ENCODE data around the gene SULT4A1.

The SULT4A1 gene

GRCh38 chr22:43823911-43824665 is 38.2 kb downstream of the SULT4A1 start:
- TF ChIP-seq CTCF (IDR thresholded peaks at IDR 0.05; ENCODE audit: low read length) (no peak), EZH2 (IDR thresholded peaks at IDR 0.05; ENCODE audit: borderline replicate concordance, low read length) (no peak)
- Histone ChIP-seq H3K79me2 (ENCODE audit: insufficient read depth, low read length) (no peaks in the 10 kb centered on the region), H3K27me3 (ENCODE audit: insufficient read depth, low read length) (no peaks in the 10 kb centered on the region), H3K27ac (ENCODE audit: low read depth, low read length, poor library complexity, severe bottlenecking) (no peak overlapping the region), H2AFZ (ENCODE audit: low read length) (no peak overlapping the region), H3K4me2 (ENCODE audit: low read length) (no peak overlapping the region), H3K9ac (ENCODE audit: low read length) (no peak overlapping the region), H3F3A (ENCODE audit: insufficient read depth, low read length) (no peaks in the 10 kb centered on the region), H3K9me3 (ENCODE audit: low read length) (no peaks in the 10 kb centered on the region), H3K9me2 (ENCODE audit: low read depth, low read length) (no peaks in the 10 kb centered on the region), H4K20me1 (ENCODE audit: insufficient read depth, low read length) (no peaks in the 10 kb centered on the region), H3K4me1 (ENCODE audit: insufficient read depth, low read length, severe bottlenecking) (no peaks in the 10 kb centered on the region), H3K4me3 (ENCODE audit: low read depth, low read length, poor library complexity, severe bottlenecking) (no peak overlapping the region), H3K36me3 (ENCODE audit: insufficient read depth, low read length) (no peaks in the 10 kb centered on the region)

GRCh38 chr22:43823353-43823908 is 38.9 kb downstream of the SULT4A1 start:
- no peaks in the 10 kb centered on the region for H3K27me3 ChIP-seq (ENCODE audit: insufficient read depth, low read length)
- H4K20me1 ChIP-seq (ENCODE audit: insufficient read depth, low read length) = no peaks in the 10 kb centered on the region
- TF ChIP-seq CTCF (IDR thresholded peaks at IDR 0.05; ENCODE audit: low read length) (no peak), EZH2 (IDR thresholded peaks at IDR 0.05; ENCODE audit: borderline replicate concordance, low read length) (no peak)
- no peak overlapping the region for H3K9ac ChIP-seq (ENCODE audit: low read length)
- H3K79me2 ChIP-seq (ENCODE audit: insufficient read depth, low read length) = no peaks in the 10 kb centered on the region
- H3K4me2 ChIP-seq (ENCODE audit: low read length) = no peak overlapping the region
- H3K4me3 ChIP-seq (ENCODE audit: low read depth, low read length, poor library complexity, severe bottlenecking) = no peak overlapping the region
- no peaks in the 10 kb centered on the region for H3K9me2 ChIP-seq (ENCODE audit: low read depth, low read length)
- H3K27ac ChIP-seq (ENCODE audit: low read depth, low read length, poor library complexity, severe bottlenecking) = no peak overlapping the region
- no peaks in the 10 kb centered on the region for H3F3A ChIP-seq (ENCODE audit: insufficient read depth, low read length)
- no peaks in the 10 kb centered on the region for H3K36me3 ChIP-seq (ENCODE audit: insufficient read depth, low read length)
- H3K9me3 ChIP-seq (ENCODE audit: low read length) = no peaks in the 10 kb centered on the region
- H3K4me1 ChIP-seq (ENCODE audit: insufficient read depth, low read length, severe bottlenecking) = no peaks in the 10 kb centered on the region
- no peak overlapping the region for H2AFZ ChIP-seq (ENCODE audit: low read length)

GRCh38 chr22:43821606-43822425 is 40.5 kb downstream of the SULT4A1 start:
- H3K79me2 ChIP-seq (ENCODE audit: insufficient read depth, low read length) = no peaks in the 10 kb centered on the region
- H3K4me3 ChIP-seq (ENCODE audit: low read depth, low read length, poor library complexity, severe bottlenecking) = no peak overlapping the region
- no peak overlapping the region for H3K4me2 ChIP-seq (ENCODE audit: low read length)
- no peak overlapping the region for H3K27ac ChIP-seq (ENCODE audit: low read depth, low read length, poor library complexity, severe bottlenecking)
- no peak for TF ChIP-seq CTCF (IDR thresholded peaks at IDR 0.05; ENCODE audit: low read length)
- no peak for TF ChIP-seq EZH2 (IDR thresholded peaks at IDR 0.05; ENCODE audit: borderline replicate concordance, low read length)
- no peaks in the 10 kb centered on the region for H3K9me3 ChIP-seq (ENCODE audit: low read length)
- no peak overlapping the region for H3K9ac ChIP-seq (ENCODE audit: low read length)
- no peaks in the 10 kb centered on the region for H3F3A ChIP-seq (ENCODE audit: insufficient read depth, low read length)
- H3K4me1 ChIP-seq (ENCODE audit: insufficient read depth, low read length, severe bottlenecking) = no peaks in the 10 kb centered on the region
- H3K27me3 ChIP-seq (ENCODE audit: insufficient read depth, low read length) = no peaks in the 10 kb centered on the region
- no peaks in the 10 kb centered on the region for H3K9me2 ChIP-seq (ENCODE audit: low read depth, low read length)
- H4K20me1 ChIP-seq (ENCODE audit: insufficient read depth, low read length) = no peaks in the 10 kb centered on the region
- no peaks in the 10 kb centered on the region for H3K36me3 ChIP-seq (ENCODE audit: insufficient read depth, low read length)
- no peak overlapping the region for H2AFZ ChIP-seq (ENCODE audit: low read length)
